CD4-positive, alpha-beta T cell treated with Interleukin-17A for 1 hour (primary cell): ENCODE measurements around the gene NIPSNAP3A.

ENCODE experiments used
- DNase-seq: peaks from one replicate; pipeline ENCODE4 v3.0.0-alpha.2; 2020

Gene NIPSNAP3A

GRCh38 chr9:104774831-104775573 lies 27.5 kb downstream of the NIPSNAP3A start:
- DNase-seq, result peak; percentile 7

- DNase-seq, result no peak
These were observed 28.1 kb downstream of the NIPSNAP3A start for GRCh38 chr9:104775574-104775936.

- no peak for DNase-seq
These were observed 28.5 kb downstream of the NIPSNAP3A start for GRCh38 chr9:104775976-104776375.

- no peak for DNase-seq
These were observed 29.3 kb downstream of the NIPSNAP3A start for GRCh38 chr9:104776797-104777196.

GRCh38 chr9:104778802-104779201 lies 31.3 kb downstream of the NIPSNAP3A start:
- no peak for DNase-seq

- no peak for DNase-seq
These were observed 31.9 kb downstream of the NIPSNAP3A start for GRCh38 chr9:104779334-104779733.

GRCh38 chr9:104779946-104780535 lies 32.6 kb downstream of the NIPSNAP3A start:
- DNase-seq, result no peak

- peak; percentile 24 for DNase-seq
These were observed 33.4 kb downstream of the NIPSNAP3A start for GRCh38 chr9:104780796-104781395.

GRCh38 chr9:104783588-104783987 lies 36.1 kb downstream of the NIPSNAP3A start:
- no peak for DNase-seq

- no peak for DNase-seq
These were observed 36.6 kb downstream of the NIPSNAP3A start for GRCh38 chr9:104784098-104784497.

GRCh38 chr9:104786293-104786692 lies 38.8 kb downstream of the NIPSNAP3A start:
- no peak for DNase-seq

- DNase-seq, result no peak
These were observed 40.0 kb downstream of the NIPSNAP3A start for GRCh38 chr9:104787306-104788015.

- DNase-seq, result no peak
These were observed 40.8 kb downstream of the NIPSNAP3A start for GRCh38 chr9:104788251-104788650.

- DNase-seq, result no peak
These were observed 46.6 kb downstream of the NIPSNAP3A start for GRCh38 chr9:104794070-104794469.

- no peak for DNase-seq
These were observed 47.6 kb downstream of the NIPSNAP3A start for GRCh38 chr9:104795082-104795481.

- no peak for DNase-seq
These were observed 48.4 kb downstream of the NIPSNAP3A start for GRCh38 chr9:104795857-104796256.

- no peak for DNase-seq
These were observed 50.9 kb downstream of the NIPSNAP3A start for GRCh38 chr9:104798209-104798995.

GRCh38 chr9:104800068-104800785 lies 52.7 kb downstream of the NIPSNAP3A start:
- DNase-seq, result no peak

GRCh38 chr9:104802110-104802509 lies 54.6 kb downstream of the NIPSNAP3A start:
- DNase-seq, result no peak

- DNase-seq, result no peak
These were observed 55.4 kb downstream of the NIPSNAP3A start for GRCh38 chr9:104802906-104803305.

- DNase-seq, result no peak
These were observed 58.0 kb downstream of the NIPSNAP3A start for GRCh38 chr9:104805441-104805840.

GRCh38 chr9:104808035-104808614 lies 60.6 kb downstream of the NIPSNAP3A start:
- no peak for DNase-seq
